GM13976 (cell line): ENCODE measurements around the gene C10orf95.

ENCODE experiments used
- DNase-seq: peaks from one replicate; pipeline ENCODE4 v3.0.0; 2012; ENCODE audit warnings: low spot score
- CTCF ChIP-seq: IDR thresholded peaks from 2 replicates; pipeline ENCODE4 v1.5.1; 2012; ENCODE audit warnings: borderline replicate concordance, mild to moderate bottlenecking; ENCODE audit not compliant: insufficient read depth; ENCODE audit errors: extremely low read depth, missing control alignments, control extremely low read depth
- in situ Hi-C: fragments of 300-500 bp; cut with MboI; formaldehyde crosslinking; loops from one replicate; pipeline ENCODE4 v1.12.0; 2022; ENCODE audit warnings: low sequenced_read_pairs, mixed read lengths, inconsistent platforms; ENCODE audit not compliant: unreplicated experiment

The C10orf95 gene

GRCh38 chr10:102421757-102422512, 29.4 kb downstream of the C10orf95 start:
- no peak for TF ChIP-seq CTCF
- in situ Hi-C loops = no loop called here
- no peak for DNase-seq

DNA sequence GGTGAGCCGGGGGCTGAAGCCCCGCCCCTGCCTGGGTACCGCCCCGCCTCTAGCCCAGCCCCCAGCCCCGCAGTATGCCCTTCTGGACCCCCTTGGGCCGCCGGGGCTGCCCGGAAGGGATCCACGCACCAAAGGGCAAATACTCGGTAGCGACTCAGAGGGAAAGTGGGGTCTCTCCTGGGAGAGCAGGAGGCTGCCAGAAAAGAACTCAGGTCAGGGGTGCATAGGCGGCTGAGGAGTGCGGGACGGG, 29.9 kb downstream of the C10orf95 start:
- in situ Hi-C loops = no loop called here
- no peak for TF ChIP-seq CTCF
- DNase-seq = no peak

DNA sequence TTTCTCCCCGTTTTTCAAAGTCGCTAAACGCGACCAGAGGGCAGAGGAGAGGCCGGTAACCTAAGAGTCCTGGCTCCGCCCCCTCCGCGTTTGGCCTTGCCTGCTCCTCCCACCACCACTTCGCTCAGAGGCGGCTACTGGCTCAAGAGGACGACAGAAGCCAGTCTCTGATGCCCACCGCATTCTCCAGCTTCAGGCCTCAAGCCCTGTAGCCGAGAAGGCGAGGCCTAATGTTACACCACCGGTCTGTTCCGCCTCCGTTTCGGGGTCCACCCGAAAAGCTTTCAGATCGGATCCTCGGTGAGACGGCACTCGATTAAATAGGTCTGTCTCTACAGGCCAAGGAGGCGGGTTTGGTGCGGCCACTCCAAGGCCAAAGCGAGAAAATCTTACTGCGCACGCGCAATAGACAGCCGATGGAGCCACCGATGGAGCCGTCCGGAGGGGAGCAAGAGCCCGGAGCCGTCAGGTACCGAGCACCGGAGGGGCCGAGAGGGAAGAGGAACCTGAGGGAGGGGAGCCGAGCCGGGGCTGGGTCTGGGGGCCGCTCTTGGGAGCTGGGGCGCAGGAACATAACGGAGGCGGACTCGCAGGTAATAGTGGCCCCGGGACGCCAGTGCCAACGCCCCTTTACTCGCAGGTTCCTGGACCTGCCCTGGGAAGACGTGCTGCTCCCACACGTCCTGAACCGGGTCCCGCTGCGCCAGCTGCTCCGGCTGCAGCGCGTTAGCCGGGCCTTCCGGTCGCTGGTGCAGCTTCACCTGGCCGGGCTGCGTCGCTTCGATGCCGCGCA, 30.4 kb downstream of the C10orf95 start, which contains the start of gene FBXL15:
FBXL15 (plus strand) TSS at position 123 of the 793 bp plus-strand sequence; CDS start at position 417, 294 bp downstream.
- in situ Hi-C loops = no loop called here
- peak; percentile 97 for DNase-seq
- TF ChIP-seq CTCF = no peak

- in situ Hi-C loops = no loop called here
- no peak for TF ChIP-seq CTCF
- DNase-seq = no peak
These were observed 31.1 kb downstream of the C10orf95 start for GRCh38 chr10:102420181-102420713.

GRCh38 chr10:102419269-102420180, 31.8 kb downstream of the C10orf95 start:
- in situ Hi-C loops = no loop called here
- peak; percentile 85 for DNase-seq
- no peak for TF ChIP-seq CTCF

DNA sequence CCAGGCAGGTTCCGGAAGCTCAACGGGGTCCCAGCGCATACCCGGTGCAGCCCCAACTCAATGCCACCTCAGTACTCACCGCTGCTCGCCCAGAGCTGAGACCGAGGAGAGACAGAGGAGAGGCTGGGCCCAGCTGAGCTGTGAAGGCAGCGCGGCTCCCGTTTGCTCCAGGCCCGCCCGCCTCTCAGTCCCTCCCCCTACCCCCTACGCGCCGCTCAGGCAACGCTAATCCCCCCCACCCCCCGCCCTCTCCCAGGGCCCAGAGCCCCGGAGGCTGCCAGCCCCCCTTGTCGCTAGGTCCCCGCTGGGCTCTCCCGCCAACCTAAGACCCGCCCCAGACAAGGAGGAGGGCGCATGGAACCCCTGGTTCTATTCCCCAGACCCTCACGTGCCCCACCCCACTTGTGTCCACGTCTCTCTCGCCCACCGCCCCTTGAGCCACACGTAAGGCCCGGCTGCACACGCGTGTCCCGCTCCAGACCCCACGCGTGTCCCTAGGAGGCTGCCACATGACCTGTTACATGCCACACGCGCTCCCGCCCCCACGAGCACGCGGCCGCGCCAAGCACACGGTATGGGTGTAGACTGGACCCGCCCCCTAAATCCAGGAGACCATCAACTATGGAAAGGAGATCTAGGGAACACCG, 32.6 kb downstream of the C10orf95 start, which contains the start of gene PSD:
PSD (minus strand) TSS at position 164 of the 647 bp plus-strand sequence. CDS start 1,747 bp downstream, outside the sequence.
- no peak for DNase-seq
- in situ Hi-C loops = no loop called here
- no peak for TF ChIP-seq CTCF
